Stromal cell of bone marrow (primary cell): ENCODE data around the gene PAPPA2.
"Not testable (repeated sequence)": the region's sequence is repeated elsewhere in the genome, so short reads cannot be mapped to it uniquely, and the experiment has no call there.

Source experiments
- DNase-seq: peaks from one replicate; pipeline ENCODE4 v3.0.0-alpha.2; 2012; ENCODE audit warnings: low read depth

Gene PAPPA2

DNA sequence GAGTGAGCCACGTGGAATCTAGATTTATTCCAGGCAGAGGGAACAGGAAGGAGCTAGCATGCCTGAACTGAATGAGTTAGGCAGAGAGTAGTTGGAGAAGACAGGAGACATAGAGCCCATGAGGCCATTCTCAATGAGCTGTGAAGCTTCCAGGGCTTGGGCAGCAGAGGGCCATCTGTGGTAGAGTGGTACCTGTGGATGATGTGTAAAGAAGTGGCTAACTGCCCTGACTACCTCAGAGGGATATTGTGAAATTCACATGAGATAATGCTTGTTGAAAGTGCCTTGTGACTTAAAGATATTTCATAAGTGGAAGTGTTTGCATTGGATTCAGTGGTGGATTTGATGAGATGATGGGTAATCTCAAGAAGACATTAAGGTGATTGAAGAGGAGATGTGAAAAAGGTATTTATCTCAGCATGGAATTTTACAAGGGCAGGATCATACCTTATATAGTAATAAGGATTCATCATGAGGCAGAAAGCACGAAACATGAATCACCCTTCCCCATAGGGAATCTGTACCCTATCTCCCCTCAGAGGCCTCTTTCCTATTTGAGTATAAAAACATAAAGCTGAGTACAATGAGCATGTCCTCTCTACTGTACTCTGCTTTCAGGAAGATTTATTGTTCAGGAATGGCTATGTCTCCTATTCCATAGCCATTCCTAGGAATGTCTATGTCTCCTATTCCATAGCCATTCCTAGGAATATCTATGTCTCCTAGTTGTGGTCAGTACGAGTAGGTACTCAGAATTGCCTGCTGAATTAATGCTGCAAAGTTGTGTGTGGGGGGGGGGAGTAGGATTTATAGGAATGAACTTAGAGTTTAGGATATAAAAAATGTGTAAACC lies 146.8 kb downstream of the PAPPA2 start:
- no peak for DNase-seq

DNA sequence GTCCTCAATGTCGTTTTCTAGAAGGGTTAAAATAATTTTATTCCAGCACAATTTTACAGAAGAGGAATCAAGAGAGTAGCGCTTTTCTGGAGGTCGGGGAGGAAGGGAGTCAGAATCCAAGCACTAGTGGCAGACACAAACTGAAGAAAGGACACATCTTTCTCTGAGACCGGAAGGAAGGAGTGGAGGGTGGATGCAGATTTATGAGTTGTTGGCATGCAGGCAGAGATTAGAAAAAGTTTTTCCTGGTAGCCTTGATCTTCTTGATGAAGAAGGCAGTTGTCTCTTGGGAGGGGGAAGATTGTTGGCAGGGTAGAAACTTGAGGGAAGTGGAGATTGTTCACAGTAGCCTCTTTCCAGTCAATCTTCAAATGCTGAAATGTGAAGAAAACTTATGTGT lies 149.8 kb downstream of the PAPPA2 start:
- DNase-seq, result no peak

- DNase-seq, result no peak
Observed at GRCh38 chr1:176617881-176618280, 154.9 kb downstream of the PAPPA2 start.

GRCh38 chr1:176619261-176619660 lies 156.3 kb downstream of the PAPPA2 start:
- DNase-seq, result no peak

DNA sequence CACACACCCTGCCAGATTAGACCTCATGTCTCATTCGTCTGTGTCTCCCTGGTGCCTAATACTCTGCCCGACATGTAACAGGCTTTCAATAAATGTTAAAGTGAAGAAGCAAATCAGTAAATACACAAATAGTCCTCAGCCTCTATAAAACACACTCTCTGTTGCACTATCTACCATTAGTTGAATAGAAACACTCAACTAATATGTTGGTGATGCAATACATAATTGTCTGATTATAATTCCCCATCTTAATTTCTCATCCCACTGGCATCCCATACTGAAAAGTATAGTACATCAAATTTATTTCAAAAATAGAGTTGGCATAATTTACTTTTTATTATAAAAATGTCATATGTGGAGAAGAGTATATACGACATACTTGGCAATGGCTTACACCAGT lies 162.4 kb downstream of the PAPPA2 start:
- no peak for DNase-seq

DNA sequence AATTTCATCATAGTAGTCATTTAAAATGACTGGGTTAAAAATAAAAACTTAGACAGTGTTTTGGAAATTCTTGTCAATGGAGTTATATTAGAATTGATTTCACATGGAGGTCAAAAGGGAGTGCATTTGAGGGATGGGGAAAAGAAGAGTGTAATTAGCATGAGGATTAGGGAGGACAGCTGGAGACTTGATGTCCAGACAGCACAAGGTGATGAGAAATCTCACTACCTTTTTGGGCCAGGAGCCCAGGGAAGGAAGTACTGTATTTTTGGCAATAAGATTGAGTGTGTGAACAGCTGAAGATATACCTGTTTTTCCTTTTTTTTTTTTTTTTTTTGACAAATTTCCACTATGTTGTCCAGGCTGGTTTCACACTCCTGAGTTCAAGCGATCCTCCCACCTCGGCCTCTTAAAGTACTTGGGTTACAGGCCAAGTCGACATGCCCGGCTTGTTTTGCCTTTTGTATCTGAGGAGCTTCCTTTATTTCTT lies 163.6 kb downstream of the PAPPA2 start:
- DNase-seq, result no peak

DNA sequence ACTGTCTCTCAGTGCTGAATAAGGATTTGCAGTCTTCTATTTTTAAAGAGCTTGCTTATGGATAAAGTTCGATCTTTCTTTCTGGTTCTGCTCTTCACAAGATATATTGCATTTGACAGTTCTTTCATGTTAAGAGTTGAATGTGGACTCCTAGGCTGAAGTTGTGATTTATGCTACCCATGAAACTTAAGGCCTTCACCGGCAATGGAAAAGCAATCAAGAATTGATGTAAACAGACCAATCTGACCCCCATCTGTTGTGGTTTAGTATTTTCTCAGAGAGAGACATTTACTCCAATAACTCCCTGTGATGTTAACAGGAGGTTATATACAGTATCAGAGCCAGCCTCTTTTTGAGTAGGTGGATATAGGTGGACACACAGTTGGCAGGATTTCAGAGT lies 165.8 kb downstream of the PAPPA2 start:
- no peak for DNase-seq

- DNase-seq, result not testable (repeated sequence)
Observed at GRCh38 chr1:176634733-176635132, 171.8 kb downstream of the PAPPA2 start.

DNA sequence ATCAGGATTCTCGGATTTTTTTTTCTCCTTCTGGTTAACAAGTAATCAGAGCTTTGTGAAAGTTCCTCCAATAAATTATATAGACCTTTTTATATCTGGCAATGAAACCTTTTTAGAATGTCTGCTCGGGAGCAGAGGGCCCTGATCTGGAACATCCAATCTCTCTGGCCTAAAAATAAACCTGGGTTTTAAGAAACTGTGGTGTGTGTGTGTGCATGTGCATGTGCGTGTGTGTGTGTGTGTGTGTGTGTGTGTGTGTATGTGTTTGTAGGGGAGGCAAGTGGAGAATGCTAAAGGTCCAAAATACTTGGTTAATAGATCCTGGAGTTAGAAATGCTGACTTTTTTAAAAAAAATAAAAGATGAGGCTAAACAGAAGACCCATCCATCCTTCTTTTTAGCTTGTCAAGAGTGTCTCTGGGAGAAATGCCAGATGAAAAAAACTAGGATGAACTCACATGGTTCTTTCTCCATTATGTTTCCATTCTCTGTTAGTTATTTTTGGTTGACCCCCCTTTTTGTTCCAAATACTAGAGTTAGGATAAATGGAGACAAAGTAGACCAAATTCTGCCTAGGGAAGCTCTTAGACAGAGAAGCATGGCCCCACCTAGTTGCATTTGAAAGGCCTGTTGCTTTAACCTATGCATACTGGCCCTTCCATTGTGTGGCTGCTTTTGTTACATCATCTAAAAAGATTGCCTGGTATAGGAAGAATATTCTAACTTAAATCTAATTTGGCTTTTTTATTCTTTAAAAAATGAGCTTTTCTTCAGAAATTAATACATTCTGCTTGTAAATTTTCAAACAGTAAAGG lies 175.9 kb downstream of the PAPPA2 start:
- no peak for DNase-seq

- peak; percentile 72 for DNase-seq
Observed at GRCh38 chr1:176643536-176643935, 180.6 kb downstream of the PAPPA2 start.

- DNase-seq, result no peak
Observed at GRCh38 chr1:176648556-176648955, 185.6 kb downstream of the PAPPA2 start.

DNA sequence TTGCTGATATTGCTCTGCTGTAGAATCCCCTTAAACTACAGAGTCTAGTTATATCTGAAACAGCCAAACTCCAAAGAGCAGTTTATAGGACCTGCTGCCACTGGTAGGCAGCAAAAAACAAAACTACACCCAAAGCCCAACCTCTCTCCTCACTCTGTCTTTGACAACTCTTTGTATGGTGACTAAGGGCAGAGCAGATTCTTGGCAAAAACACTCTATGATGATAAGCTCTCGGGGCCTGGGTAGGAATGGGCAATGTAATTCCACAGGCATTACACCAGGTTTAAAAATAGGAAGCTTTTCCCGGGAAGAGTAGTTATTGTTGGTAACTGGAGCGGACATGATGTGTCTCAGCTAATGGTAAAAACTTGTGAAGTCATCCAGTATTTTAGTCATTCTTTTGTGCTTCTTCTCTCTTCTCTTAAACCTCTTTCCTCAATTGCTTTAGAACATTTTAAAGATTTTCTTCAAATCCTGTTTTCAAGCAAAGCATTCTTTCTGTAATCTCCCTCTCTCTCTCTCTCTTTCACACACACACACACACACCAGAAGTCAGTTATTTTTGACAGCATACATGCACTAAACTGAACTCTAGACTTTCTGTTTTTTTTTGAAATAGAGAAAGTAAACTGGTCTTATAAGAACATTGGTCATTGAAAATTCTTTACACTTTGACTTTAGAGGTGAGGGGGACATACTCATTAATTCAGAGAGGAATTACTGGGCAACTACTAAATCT lies 193.5 kb downstream of the PAPPA2 start:
- DNase-seq, result peak; percentile 97

- no peak for DNase-seq
Observed at GRCh38 chr1:176669782-176670181, 206.8 kb downstream of the PAPPA2 start.

- no peak for DNase-seq
Observed at GRCh38 chr1:176670853-176671252, 207.9 kb downstream of the PAPPA2 start.

- no peak for DNase-seq
Observed at GRCh38 chr1:176682830-176683535, 220.0 kb downstream of the PAPPA2 start.

GRCh38 chr1:176691251-176692228 lies 228.6 kb downstream of the PAPPA2 start:
- DNase-seq, result peak; percentile 46

DNA sequence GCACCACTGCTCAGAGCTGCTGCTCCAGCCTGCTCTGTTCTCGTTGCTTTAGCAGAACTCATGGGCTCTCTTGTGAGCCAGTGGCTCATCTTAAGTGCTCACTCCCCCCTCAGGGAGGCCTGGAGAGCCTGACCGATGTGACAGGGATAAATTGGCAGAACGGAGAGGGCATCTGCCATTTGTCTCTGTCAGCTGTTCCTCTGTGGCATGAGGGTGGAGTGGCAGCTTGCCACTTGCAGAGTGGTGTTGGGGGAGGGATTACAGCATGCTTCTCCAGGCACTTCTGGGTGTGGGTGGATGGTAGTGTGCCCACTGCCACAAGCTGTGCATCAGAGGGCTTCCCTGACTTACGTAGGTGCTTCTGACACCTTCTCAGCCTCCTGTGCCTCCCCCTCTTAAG lies 229.5 kb downstream of the PAPPA2 start:
- DNase-seq, result no peak

- DNase-seq, result no peak
Observed at GRCh38 chr1:176692988-176693696, 230.2 kb downstream of the PAPPA2 start.

DNA sequence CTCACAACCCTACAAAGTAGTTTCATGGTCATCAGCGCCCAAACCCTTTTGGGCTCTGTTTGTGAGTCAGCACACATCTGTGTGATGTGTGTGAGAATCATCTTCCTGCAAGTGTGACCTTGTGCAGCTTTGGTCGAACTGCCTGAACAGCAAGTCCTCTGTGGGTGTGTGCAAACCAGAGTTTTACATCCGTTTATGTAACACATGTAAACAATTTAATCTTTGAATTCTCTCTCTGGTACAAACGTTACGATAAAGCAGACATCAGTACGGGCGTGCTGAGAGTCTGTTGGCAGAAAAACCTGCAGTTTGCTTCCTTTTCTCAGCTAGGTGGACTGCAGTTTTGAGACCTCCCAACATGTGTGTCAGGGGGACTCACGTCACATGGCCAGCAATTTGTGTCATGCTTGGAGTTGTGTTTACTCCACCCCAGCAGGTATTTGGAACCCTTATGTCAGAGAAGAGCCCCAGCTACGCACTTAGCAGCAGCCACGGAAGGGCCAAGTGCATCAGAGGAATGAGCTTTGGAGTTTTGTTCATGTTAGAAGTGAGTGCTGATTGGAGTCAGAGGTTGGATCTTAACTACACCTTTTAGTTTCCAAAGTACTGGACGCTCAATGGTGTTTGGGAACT lies 230.8 kb downstream of the PAPPA2 start:
- DNase-seq, result no peak
